Keratinocyte (primary cell): Measurements from ENCODE around the gene ZNF701. TPM values are rescaled to one million over a fixed set of nuclear protein-coding genes. Genes with fewer than 3 reads are reported as not detected.

ENCODE experiments used
- DNase-seq: peaks from one replicate; pipeline ENCODE4 v3.0.0-alpha.2; 2011; ENCODE audit warnings: low read depth, missing footprints, low spot score
- FAIRE-seq: peaks from 2 replicates; lab custom pipeline; 2011; peaks lifted over from hg19 to GRCh38; lab: Jason Lieb, UNC
- H2AFZ ChIP-seq: 2 replicates; pipeline ENCODE4 v1.6.0; 2012; ENCODE audit warnings: low read length, control low read depth, inconsistent platforms; ENCODE audit not compliant: control insufficient read depth
- H3K27ac ChIP-seq: 2 replicates; pipeline ENCODE4 v1.5.1; 2011; ENCODE audit warnings: low read length; ENCODE audit not compliant: control insufficient read depth, insufficient read depth
- H3K27me3 ChIP-seq: 3 replicates; pipeline ENCODE4 v1.6.0; 2011; ENCODE audit warnings: low read length; ENCODE audit not compliant: control insufficient read depth, insufficient read depth; ENCODE audit errors: extremely low read depth
- H3K36me3 ChIP-seq, 2 experiments: 2 replicates in 1 of 2; 3 replicates in 1 of 2; pipeline ENCODE4 v1.5.1; 2011; ENCODE audit warnings: low read length in 2 of 2, mild to moderate bottlenecking in 1 of 2; ENCODE audit not compliant: control insufficient read depth in 2 of 2, insufficient read depth in 2 of 2; ENCODE audit errors: extremely low read depth in 1 of 2
- H3K4me1 ChIP-seq: 3 replicates; pipeline ENCODE4 v1.5.1; 2011; ENCODE audit warnings: low read length; ENCODE audit not compliant: control insufficient read depth, insufficient read depth; ENCODE audit errors: extremely low read depth
- H3K4me2 ChIP-seq: 3 replicates; pipeline ENCODE4 v1.6.0; 2011; ENCODE audit warnings: low read depth, low read length; ENCODE audit not compliant: control insufficient read depth, insufficient read depth; ENCODE audit errors: extremely low read depth
- H3K4me3 ChIP-seq, 3 experiments: fragments of 200-600 bp in 1 of 3; sonication (generic) in 1 of 3; 2 replicates in 2 of 3; 3 replicates in 1 of 3; pipeline ENCODE4 v1.5.1; 2011 to 2016; ENCODE audit warnings: low read length in 3 of 3, mild to moderate bottlenecking in 3 of 3, control low read depth in 2 of 3, inconsistent platforms in 1 of 3, low read depth in 1 of 3, mixed read lengths in 1 of 3, mixed run types in 1 of 3, moderate library complexity in 1 of 3; ENCODE audit not compliant: control insufficient read depth in 2 of 3, insufficient read depth in 2 of 3; ENCODE audit errors: extremely low read depth in 1 of 3
- H3K79me2 ChIP-seq: 2 replicates; pipeline ENCODE4 v1.6.0; 2012; ENCODE audit warnings: low read length; ENCODE audit not compliant: control insufficient read depth, insufficient read depth
- H3K9ac ChIP-seq: 3 replicates; pipeline ENCODE4 v1.6.0; 2011; ENCODE audit warnings: low read length; ENCODE audit not compliant: control insufficient read depth, insufficient read depth; ENCODE audit errors: extremely low read depth
- H3K9me1 ChIP-seq: 3 replicates; pipeline ENCODE4 v1.6.0; 2011; ENCODE audit warnings: low read length; ENCODE audit not compliant: control insufficient read depth, insufficient read depth; ENCODE audit errors: extremely low read depth
- H3K9me3 ChIP-seq: 2 replicates; pipeline ENCODE4 v1.5.1; 2012; ENCODE audit warnings: low read depth, low read length; ENCODE audit not compliant: control insufficient read depth
- H4K20me1 ChIP-seq: 3 replicates; pipeline ENCODE4 v1.6.0; 2011; ENCODE audit warnings: low read length; ENCODE audit not compliant: control insufficient read depth, insufficient read depth; ENCODE audit errors: extremely low read depth
- CTCF ChIP-seq, 3 experiments: IDR thresholded peaks in 1 of 3; conservative IDR thresholded peaks in 1 of 3; optimal IDR thresholded peaks in 1 of 3; 2 replicates in 2 of 3; 3 replicates in 1 of 3; pipeline versions ENCODE3 to v1.5.1; 2011; ENCODE audit warnings: low read length in 3 of 3, mild to moderate bottlenecking in 3 of 3, moderate library complexity in 2 of 3, control low read depth in 1 of 3, inconsistent platforms in 1 of 3; ENCODE audit not compliant: insufficient read depth in 2 of 3; ENCODE audit errors: extremely low read depth in 1 of 3
- EZH2 ChIP-seq: IDR thresholded peaks from one replicate; pipeline ENCODE4 v1.6.1; 2012; ENCODE audit warnings: inconsistent platforms, mild to moderate bottlenecking, low read length, moderate library complexity
- dilution Hi-C: fragments of 300-500 bp; cut with MboI; formaldehyde crosslinking; loops from one replicate; pipeline ENCODE4 v1.7.0; 2020; ENCODE audit warnings: low sequenced_read_pairs; ENCODE audit not compliant: extremely low pct_ligation_motif_present
- polyA plus RNA-seq, 5 experiments: library from polyadenylated mRNA; depleted of rRNA in 3 of 5; stranded (reverse) in 3 of 5; stranded (forward) in 1 of 5; unstranded in 1 of 5; fragments of >200 nt; gene quantifications; 1 replicate in 1 of 5; 2 replicates in 3 of 5; 3 replicates in 1 of 5; pipeline versions ENCODE4 v1.2.1 to v1.2.3, GENCODE V29; 2011 to 2012; ENCODE audit warnings: missing spikeins in 2 of 5, low read depth in 1 of 5, low replicate concordance in 1 of 5

ZNF701 gene
- polyA plus RNA-seq, 1 donor (not counting 4 experiments of a cell fraction or from before 2014, with no cell fraction given): 7.2 TPM

- H3K36me3 ChIP-seq: peaks cover 0 to 5% of the 10 kb centered on the region in 2 experiments
- no peaks in the 10 kb centered on the region for H4K20me1 ChIP-seq
- FAIRE-seq: no peak
- peaks cover 2% of the 10 kb centered on the region for H3K79me2 ChIP-seq
- no peak overlapping the region for H2AFZ ChIP-seq
- H3K9me1 ChIP-seq: no peaks in the 10 kb centered on the region
- peaks cover 4% of the 10 kb centered on the region for H3K4me1 ChIP-seq
- H3K4me3 ChIP-seq: no peak overlapping the region
- dilution Hi-C loops: no loop called here
- H3K4me2 ChIP-seq: no peak overlapping the region
- H3K27me3 ChIP-seq: no peaks in the 10 kb centered on the region
- H3K9ac ChIP-seq: no peak overlapping the region
- TF ChIP-seq EZH2: no peak
- no peak for TF ChIP-seq CTCF (optimal IDR thresholded peaks at IDR 0.05 in 1 of 3, IDR thresholded peaks at IDR 0.05 in 1 of 3, conservative IDR thresholded peaks at IDR 0.05 in 1 of 3; ENCODE audit: extremely low read depth in 1 of 3, insufficient read depth in 2 of 3, low read length in 3 of 3)
- no peaks in the 10 kb centered on the region for H3K9me3 ChIP-seq
- no peak for DNase-seq
- no peak overlapping the region for H3K27ac ChIP-seq
Observed at GRCh38 chr19:52602941-52603340, 32.9 kb downstream of the ZNF701 start.

GRCh38 chr19:52603558-52604207 lies 33.6 kb downstream of the ZNF701 start:
- peaks cover 2% of the 10 kb centered on the region for H3K79me2 ChIP-seq
- no peaks in the 10 kb centered on the region for H3K27me3 ChIP-seq
- no peak overlapping the region for H3K9ac ChIP-seq
- no peak for DNase-seq
- peaks cover 4% of the 10 kb centered on the region for H3K4me1 ChIP-seq
- H3K9me3 ChIP-seq: no peaks in the 10 kb centered on the region
- no peak overlapping the region for H2AFZ ChIP-seq
- no peaks in the 10 kb centered on the region for H4K20me1 ChIP-seq
- no peak overlapping the region for H3K4me2 ChIP-seq
- H3K9me1 ChIP-seq: no peaks in the 10 kb centered on the region
- no peak overlapping the region for H3K27ac ChIP-seq
- H3K36me3 ChIP-seq: peaks cover 0 to 5% of the 10 kb centered on the region in 2 experiments
- TF ChIP-seq EZH2 (no peak), CTCF (optimal IDR thresholded peaks at IDR 0.05 in 1 of 3, IDR thresholded peaks at IDR 0.05 in 1 of 3, conservative IDR thresholded peaks at IDR 0.05 in 1 of 3; ENCODE audit: extremely low read depth in 1 of 3, insufficient read depth in 2 of 3, low read length in 3 of 3) (no peak)
- dilution Hi-C loops: no loop called here
- no peak overlapping the region for H3K4me3 ChIP-seq
- FAIRE-seq: no peak
